Subcutaneous adipose tissue (tissue), 4 donors: Measurements from ENCODE around the gene LPXN. TPM values are rescaled to one million over a fixed set of nuclear protein-coding genes. Genes with fewer than 3 reads are reported as not detected.

ENCODE experiments used
- total RNA-seq, 4 donors: library from RNA; depleted of rRNA; stranded (reverse); fragments of >200 nt; gene quantifications; one replicate each; pipeline ENCODE4 v1.1.0, GENCODE V29; 2016
- TF ChIP-seq, protein P1 (sequence below): fragments of 450-650 bp; IDR thresholded peaks from one replicate; pipeline ENCODE4 v1.5.1; 2016; ENCODE audit warnings: low read depth, mild to moderate bottlenecking, control low read depth, antibody characterized with exemption, moderate library complexity

The LPXN gene
- total RNA-seq, 4 donors from 2014 or later: 7.9 to 75.5 (median 14.2) TPM

DNA sequence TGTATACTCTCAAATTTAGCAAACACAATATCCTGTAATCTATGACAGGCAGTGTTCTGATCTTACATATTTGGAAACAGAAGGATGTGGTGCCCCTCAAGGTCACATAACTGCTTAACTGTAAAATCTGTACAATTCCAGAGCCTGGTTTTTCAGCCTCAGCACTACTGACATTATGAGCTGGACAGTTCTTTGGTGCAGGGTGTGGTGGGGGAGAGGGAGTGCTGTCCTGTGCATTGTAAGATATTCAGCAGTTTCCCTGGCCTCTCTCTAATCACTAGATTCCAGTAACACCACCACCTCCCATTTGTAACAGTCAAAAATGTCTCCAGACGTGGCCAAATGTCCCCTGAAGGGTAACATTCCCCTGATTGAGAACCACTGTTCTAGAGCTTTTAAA lies 65.9 kb downstream of the LPXN start:
- TF ChIP-seq, protein P1, sequence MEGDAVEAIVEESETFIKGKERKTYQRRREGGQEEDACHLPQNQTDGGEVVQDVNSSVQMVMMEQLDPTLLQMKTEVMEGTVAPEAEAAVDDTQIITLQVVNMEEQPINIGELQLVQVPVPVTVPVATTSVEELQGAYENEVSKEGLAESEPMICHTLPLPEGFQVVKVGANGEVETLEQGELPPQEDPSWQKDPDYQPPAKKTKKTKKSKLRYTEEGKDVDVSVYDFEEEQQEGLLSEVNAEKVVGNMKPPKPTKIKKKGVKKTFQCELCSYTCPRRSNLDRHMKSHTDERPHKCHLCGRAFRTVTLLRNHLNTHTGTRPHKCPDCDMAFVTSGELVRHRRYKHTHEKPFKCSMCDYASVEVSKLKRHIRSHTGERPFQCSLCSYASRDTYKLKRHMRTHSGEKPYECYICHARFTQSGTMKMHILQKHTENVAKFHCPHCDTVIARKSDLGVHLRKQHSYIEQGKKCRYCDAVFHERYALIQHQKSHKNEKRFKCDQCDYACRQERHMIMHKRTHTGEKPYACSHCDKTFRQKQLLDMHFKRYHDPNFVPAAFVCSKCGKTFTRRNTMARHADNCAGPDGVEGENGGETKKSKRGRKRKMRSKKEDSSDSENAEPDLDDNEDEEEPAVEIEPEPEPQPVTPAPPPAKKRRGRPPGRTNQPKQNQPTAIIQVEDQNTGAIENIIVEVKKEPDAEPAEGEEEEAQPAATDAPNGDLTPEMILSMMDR: no peak

DNA sequence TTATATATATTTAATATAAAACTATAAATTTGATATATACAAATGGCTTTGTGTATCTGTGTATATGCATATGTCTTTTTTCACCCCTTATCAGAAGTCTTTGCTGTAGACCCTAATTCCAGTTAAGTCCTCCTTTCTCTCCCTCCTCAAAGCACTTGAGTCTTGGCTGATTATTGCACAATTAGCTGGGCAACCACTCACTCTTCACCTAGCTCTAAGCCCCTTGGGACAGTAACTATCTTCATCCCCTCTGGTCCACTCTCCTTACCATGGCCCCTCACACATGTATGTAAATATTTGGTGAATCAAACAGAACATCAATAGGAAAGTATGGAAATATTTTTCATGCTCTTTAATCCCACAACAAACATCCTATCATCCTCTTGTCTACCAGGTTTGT lies 66.8 kb downstream of the LPXN start:
- TF ChIP-seq, protein P1: no peak

DNA sequence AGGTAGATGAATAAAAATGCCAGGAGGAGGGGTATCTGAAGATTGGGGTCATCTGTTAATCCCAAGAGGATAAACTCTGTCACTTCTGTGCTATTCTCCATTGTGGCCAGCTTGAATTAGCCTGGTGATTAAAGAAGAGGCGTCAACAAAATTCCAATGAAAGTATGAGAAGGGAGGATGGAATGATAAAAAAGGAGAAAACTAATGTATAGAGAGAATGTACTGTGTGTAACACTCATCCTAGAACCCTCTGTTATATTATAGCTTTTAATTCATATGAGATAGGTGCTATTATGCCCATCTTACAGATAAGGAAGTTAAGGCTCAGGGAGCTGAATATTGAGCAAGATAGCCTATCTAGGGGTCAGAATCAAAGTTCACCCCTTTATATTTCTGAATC lies 67.7 kb downstream of the LPXN start, which contains the start of gene OR5B21:
Gene OR5B21 (minus strand): TSS at position 101 of the 400 bp plus-strand sequence. CDS start 0 bp downstream, at position 101.
- TF ChIP-seq, protein P1: no peak

DNA sequence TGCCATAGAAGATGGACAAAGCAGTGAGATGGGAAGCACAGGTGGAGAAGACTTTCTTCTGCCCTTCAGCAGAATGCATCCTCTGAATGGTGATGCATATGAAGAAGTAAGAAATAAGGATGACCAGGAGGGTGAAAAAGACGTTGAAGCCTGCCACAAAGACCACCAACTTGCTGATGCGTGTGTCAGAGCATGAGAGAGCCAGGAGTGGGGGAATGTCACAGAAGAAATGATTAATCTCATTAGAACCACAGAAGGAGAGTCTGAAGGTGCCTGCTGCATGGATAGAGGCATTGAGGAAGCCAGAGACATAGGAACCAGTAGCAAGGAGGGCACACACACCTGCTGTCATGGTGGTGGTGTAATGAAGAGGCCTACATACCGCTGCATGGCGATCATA lies 68.3 kb downstream of the LPXN start:
- TF ChIP-seq, protein P1: no peak

DNA sequence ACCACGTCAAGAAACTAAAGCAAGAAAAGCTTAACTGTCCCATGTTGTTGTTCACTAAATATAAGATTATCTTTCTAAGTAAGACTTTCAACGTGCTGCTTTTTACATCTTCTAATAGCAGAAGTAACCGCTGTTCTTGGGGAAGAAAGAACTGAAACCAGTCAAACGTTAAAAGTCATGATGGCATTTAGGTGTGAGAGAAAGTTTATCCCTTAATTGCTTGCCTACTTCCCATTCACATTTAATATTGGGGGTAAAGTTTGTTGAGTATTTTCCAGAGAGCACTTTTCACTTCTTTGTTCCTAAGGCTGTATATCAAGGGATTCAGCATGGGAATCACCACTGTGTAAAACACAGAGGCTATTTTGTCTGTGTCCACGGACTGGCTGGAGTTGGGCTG lies 68.7 kb downstream of the LPXN start:
- TF ChIP-seq, protein P1: no peak

DNA sequence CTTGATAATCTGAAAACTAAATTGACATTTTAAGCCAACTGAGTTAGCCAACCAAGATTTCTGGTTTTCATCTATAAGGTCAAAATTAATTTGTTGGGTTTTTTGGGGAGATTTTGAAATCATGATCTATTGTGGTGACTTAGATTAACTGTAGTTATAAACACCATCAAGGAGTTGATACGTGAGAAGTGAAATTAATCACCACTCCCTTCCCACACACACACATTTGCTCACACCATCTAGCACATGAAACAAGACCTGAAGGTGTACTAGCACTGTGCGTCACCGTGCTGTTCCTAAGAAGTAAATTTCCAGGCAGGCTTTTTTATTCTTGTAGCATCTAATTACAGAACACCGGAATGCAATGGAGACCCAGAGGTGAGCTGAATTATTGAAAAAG lies 69.8 kb downstream of the LPXN start:
- TF ChIP-seq, protein P1: no peak

DNA sequence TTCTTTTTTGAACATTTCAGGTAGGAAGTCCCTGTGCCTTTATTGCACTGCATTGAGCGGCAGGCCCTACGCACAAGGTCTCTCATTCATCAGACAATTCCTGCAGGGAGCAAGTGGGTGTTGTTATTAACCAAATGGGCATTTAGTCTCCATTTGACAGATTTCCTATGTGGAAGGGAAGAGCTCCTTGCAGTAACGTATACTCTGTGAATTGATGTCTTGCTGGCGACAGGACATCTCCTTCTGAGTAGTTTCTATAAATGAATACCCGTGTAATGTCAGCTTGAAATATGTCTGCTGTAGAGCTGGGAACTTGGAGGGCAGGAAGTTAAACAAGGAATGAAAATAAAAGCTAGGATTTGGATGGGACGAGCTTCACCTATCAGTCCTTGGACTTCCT lies 71.4 kb downstream of the LPXN start:
- TF ChIP-seq, protein P1: no peak
